SK-N-SH (cell line): ENCODE results near the gene CRB3. TPM values are rescaled to one million over a fixed set of nuclear protein-coding genes. Genes with fewer than 3 reads are reported as not detected.

Source experiments
- CTCF ChIA-PET: fragments of 300-600, 350-600 bp; formaldehyde crosslinking; extraction: SDS; loops from one replicate; lab custom pipeline; 2021; lab: Yijun Ruan, JAX
- POLR2A ChIA-PET: fragments of 350-600 bp; sonication (Branson Sonifier 250); formaldehyde crosslinking; extraction: SDS; loops from one replicate; lab custom pipeline; 2020; ENCODE audit warnings: antibody characterized with exemption, inconsistent platforms; lab: Yijun Ruan, JAX
- DNase-seq: peaks from one replicate; pipeline ENCODE4 v3.0.0; 2012
- H2AFZ ChIP-seq: fragments of 200-600 bp; sonication (generic); 2 replicates; pipeline ENCODE4 v1.8.1; 2016; ENCODE audit warnings: antibody characterized with exemption, mild to moderate bottlenecking, low read depth
- H3F3A ChIP-seq: fragments of 200-600 bp; sonication (generic); replicated peaks from 2 replicates; pipeline ENCODE3; 2016; ENCODE audit warnings: antibody characterized with exemption, mild to moderate bottlenecking; ENCODE audit not compliant: insufficient read depth
- H3K27ac ChIP-seq, 2 experiments: fragments of 200-500 bp in 1 of 2; fragments of 200-600 bp in 1 of 2; sonication (Bioruptor generic) in 1 of 2; sonication (generic), shearing (Covaris generic) in 1 of 2; 2 replicates each; pipeline versions ENCODE4 v1.5.1 to v1.6.1; 2014 to 2016; ENCODE audit warnings: low read depth in 2 of 2, inconsistent platforms in 1 of 2, low read length in 1 of 2, mild to moderate bottlenecking in 1 of 2, mixed read lengths in 1 of 2
- H3K27me3 ChIP-seq: fragments of 200-600 bp; sonication (generic), shearing (Covaris generic); 2 replicates; pipeline ENCODE4 v1.6.1; 2016; ENCODE audit warnings: mixed run types; ENCODE audit not compliant: insufficient read depth
- H3K36me3 ChIP-seq, 2 experiments: fragments of 200-500 bp in 1 of 2; fragments of 200-600 bp in 1 of 2; sonication (Bioruptor generic) in 1 of 2; sonication (generic) in 1 of 2; replicated peaks in 1 of 2; 2 replicates each; pipeline versions ENCODE3 to v1.5.1; 2014 to 2016; ENCODE audit warnings: low read length in 1 of 2, mild to moderate bottlenecking in 1 of 2; ENCODE audit not compliant: insufficient read depth in 2 of 2, control insufficient read depth in 1 of 2
- H3K4me1 ChIP-seq, 2 experiments: fragments of 200-500 bp in 1 of 2; fragments of 200-600 bp in 1 of 2; sonication (Bioruptor generic) in 1 of 2; sonication (generic), shearing (Covaris generic) in 1 of 2; 2 replicates each; pipeline versions ENCODE4 v1.5.1 to v1.6.1; 2014 to 2016; ENCODE audit warnings: low read depth in 1 of 2, low read length in 1 of 2, mixed run types in 1 of 2; ENCODE audit not compliant: insufficient read depth in 2 of 2, control insufficient read depth in 1 of 2
- H3K4me2 ChIP-seq: fragments of 200-600 bp; sonication (generic), shearing (Covaris generic); 2 replicates; pipeline ENCODE4 v1.6.1; 2017; ENCODE audit warnings: mixed run types
- H3K4me3 ChIP-seq, 2 experiments: fragments of 200-500 bp in 1 of 2; fragments of 200-600 bp in 1 of 2; sonication (Bioruptor generic) in 1 of 2; sonication (generic), shearing (Covaris generic) in 1 of 2; 2 replicates each; pipeline versions ENCODE4 v1.5.1 to v1.8.1; 2014 to 2016; ENCODE audit warnings: low read depth in 2 of 2, inconsistent platforms in 1 of 2, low read length in 1 of 2, mild to moderate bottlenecking in 1 of 2, mixed read lengths in 1 of 2, moderate library complexity in 1 of 2
- H3K79me2 ChIP-seq: fragments of 200-600 bp; sonication (generic); 2 replicates; pipeline ENCODE4 v1.8.1; 2017; ENCODE audit warnings: mild to moderate bottlenecking; ENCODE audit not compliant: insufficient read depth
- H3K9ac ChIP-seq: fragments of 200-600 bp; sonication (generic); 2 replicates; pipeline ENCODE4 v1.6.1; 2017; ENCODE audit warnings: mixed run types
- H3K9me2 ChIP-seq: fragments of 200-600 bp; sonication (generic); 2 replicates; pipeline ENCODE4 v1.6.1; 2017; ENCODE audit warnings: mixed run types
- H3K9me3 ChIP-seq: fragments of 200-600 bp; sonication (generic); 2 replicates; pipeline ENCODE4 v1.6.1; 2017; ENCODE audit warnings: mixed run types, mild to moderate bottlenecking, moderate library complexity
- H4K20me1 ChIP-seq: fragments of 200-600 bp; sonication (generic); 2 replicates; pipeline ENCODE4 v1.6.1; 2017; ENCODE audit warnings: mild to moderate bottlenecking, mixed run types; ENCODE audit not compliant: insufficient read depth
- CHD2 ChIP-seq: fragments of 150-350 bp; IDR thresholded peaks from 2 replicates; pipeline ENCODE4 v1.6.1; 2018; ENCODE audit warnings: low read length; ENCODE audit not compliant: partially characterized antibody
- ELF1 ChIP-seq: IDR thresholded peaks from 2 replicates; pipeline ENCODE4 v1.4.0; 2012
- EP300 ChIP-seq, 2 experiments: IDR thresholded peaks; 2 replicates each; pipeline versions ENCODE4 v1.4.0 to v1.6.1; 2012; ENCODE audit warnings: borderline replicate concordance in 1 of 2, low read depth in 1 of 2, low read length in 1 of 2
- EZH2phosphoT487 ChIP-seq: fragments of 200-600 bp; sonication (generic); IDR thresholded peaks from 2 replicates; pipeline ENCODE4 v1.6.1; 2017; ENCODE audit warnings: low read depth, mixed run types, mild to moderate bottlenecking, antibody characterized with exemption, moderate library complexity, borderline replicate concordance
- FOXJ3 ChIP-seq: sonication (generic); formaldehyde crosslinking; IDR thresholded peaks from 2 replicates; pipeline ENCODE4 v1.5.1; 2020; ENCODE audit warnings: mild to moderate bottlenecking, missing genetic modification reagents
- GABPA ChIP-seq: IDR thresholded peaks from 2 replicates; pipeline ENCODE4 v1.4.0; 2012; ENCODE audit warnings: low read depth, mild to moderate bottlenecking
- MEF2A ChIP-seq: IDR thresholded peaks from 2 replicates; pipeline ENCODE4 v1.4.0; 2012; ENCODE audit warnings: low read depth, borderline replicate concordance
- MXI1 ChIP-seq: IDR thresholded peaks from 2 replicates; pipeline ENCODE4 v1.6.1; 2012; ENCODE audit warnings: mild to moderate bottlenecking, low read depth, low read length, improper control_type of control experiment
- NFIC ChIP-seq: IDR thresholded peaks from 2 replicates; pipeline ENCODE4 v1.4.0; 2012; ENCODE audit warnings: borderline replicate concordance
- RXRA ChIP-seq: IDR thresholded peaks from 2 replicates; pipeline ENCODE4 v1.4.0; 2012; ENCODE audit warnings: low read depth, mild to moderate bottlenecking, borderline replicate concordance
- SIN3A ChIP-seq: IDR thresholded peaks from 2 replicates; pipeline ENCODE4 v1.6.1; 2012; ENCODE audit warnings: low read depth, mild to moderate bottlenecking, low read length, moderate library complexity, borderline replicate concordance
- TCF12 ChIP-seq: IDR thresholded peaks from 2 replicates; pipeline ENCODE4 v1.4.0; 2012
- USF2 ChIP-seq: fragments of 150-350 bp; IDR thresholded peaks from 2 replicates; pipeline ENCODE4 v1.6.1; 2017; ENCODE audit warnings: antibody characterized with exemption, low read length, low read depth, borderline replicate concordance
- ZBTB33 ChIP-seq: IDR thresholded peaks from 2 replicates; pipeline ENCODE4 v1.4.0; 2012; ENCODE audit warnings: low read depth, borderline replicate concordance
- WGBS: methylation state at CpG from one replicate; pipeline ENCODE4 v1.1.6; 2017; ENCODE audit warnings: low lambda C conversion rate; 5-methylcytosine and 5-hydroxymethylcytosine counted together
- polyA plus RNA-seq, 3 experiments: library from polyadenylated mRNA; depleted of rRNA; stranded (reverse); fragments of >200 nt; gene quantifications; 2 replicates each; pipeline ENCODE4 v1.2.3, GENCODE V29; 2012
- TF ChIP-seq, protein P1 (sequence below): IDR thresholded peaks from 2 replicates; pipeline ENCODE4 v1.4.0; 2012; ENCODE audit warnings: low read depth
- TF ChIP-seq, protein P2 (sequence below): IDR thresholded peaks from 2 replicates; pipeline ENCODE4 v1.4.0; 2012; ENCODE audit warnings: low read depth, borderline replicate concordance
- TF ChIP-seq, protein P3 (sequence below): IDR thresholded peaks from 2 replicates; pipeline ENCODE4 v1.6.1; 2012; ENCODE audit warnings: mild to moderate bottlenecking, low read depth, low read length, moderate library complexity
- TF ChIP-seq, protein P4 (sequence below): IDR thresholded peaks from 2 replicates; pipeline ENCODE4; 2012

CRB3 gene
- polyA plus RNA-seq, 1 of the 3 experiments (the other 2 are of a cell fraction), result not detected

DNA sequence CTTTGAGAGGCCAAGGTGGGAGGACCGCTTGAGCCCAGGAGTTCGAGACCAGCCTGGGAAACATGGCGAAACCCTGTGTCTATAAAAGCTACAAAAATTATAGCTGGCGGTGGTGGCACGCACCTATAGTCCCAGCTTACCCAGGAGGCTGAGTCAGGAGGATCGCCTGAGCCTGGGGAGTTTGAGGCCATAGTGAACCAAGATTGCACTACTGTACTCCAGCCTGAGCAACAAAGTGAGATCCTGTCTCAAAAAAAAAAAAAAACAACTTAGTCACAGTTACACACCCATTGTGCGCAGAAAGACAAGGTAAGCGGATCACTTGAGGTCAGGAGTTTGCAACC, 18.2 kb downstream of the CRB3 start:
- no peaks in the 10 kb centered on the region; the same call in 1 of the 2 replicates for H3K27me3 ChIP-seq
- TF ChIP-seq, protein P1, sequence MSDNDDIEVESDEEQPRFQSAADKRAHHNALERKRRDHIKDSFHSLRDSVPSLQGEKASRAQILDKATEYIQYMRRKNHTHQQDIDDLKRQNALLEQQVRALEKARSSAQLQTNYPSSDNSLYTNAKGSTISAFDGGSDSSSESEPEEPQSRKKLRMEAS, result no peak
- TF ChIP-seq EP300 (IDR thresholded peaks at IDR 0.05; ENCODE audit: borderline replicate concordance in 1 of 2, low read depth in 1 of 2, low read length in 1 of 2) (no peak), USF2 (no peak), SIN3A (no peak), NFIC (no peak), MXI1 (no peak), MEF2A (no peak), EZH2phosphoT487 (no peak), CHD2 (no peak), FOXJ3 (no peak), RXRA (no peak), GABPA (no peak), TCF12 (no peak), ZBTB33 (no peak), ELF1 (no peak)
- TF ChIP-seq, protein P2, sequence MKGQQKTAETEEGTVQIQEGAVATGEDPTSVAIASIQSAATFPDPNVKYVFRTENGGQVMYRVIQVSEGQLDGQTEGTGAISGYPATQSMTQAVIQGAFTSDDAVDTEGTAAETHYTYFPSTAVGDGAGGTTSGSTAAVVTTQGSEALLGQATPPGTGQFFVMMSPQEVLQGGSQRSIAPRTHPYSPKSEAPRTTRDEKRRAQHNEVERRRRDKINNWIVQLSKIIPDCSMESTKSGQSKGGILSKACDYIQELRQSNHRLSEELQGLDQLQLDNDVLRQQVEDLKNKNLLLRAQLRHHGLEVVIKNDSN, result no peak
- TF ChIP-seq, protein P3, sequence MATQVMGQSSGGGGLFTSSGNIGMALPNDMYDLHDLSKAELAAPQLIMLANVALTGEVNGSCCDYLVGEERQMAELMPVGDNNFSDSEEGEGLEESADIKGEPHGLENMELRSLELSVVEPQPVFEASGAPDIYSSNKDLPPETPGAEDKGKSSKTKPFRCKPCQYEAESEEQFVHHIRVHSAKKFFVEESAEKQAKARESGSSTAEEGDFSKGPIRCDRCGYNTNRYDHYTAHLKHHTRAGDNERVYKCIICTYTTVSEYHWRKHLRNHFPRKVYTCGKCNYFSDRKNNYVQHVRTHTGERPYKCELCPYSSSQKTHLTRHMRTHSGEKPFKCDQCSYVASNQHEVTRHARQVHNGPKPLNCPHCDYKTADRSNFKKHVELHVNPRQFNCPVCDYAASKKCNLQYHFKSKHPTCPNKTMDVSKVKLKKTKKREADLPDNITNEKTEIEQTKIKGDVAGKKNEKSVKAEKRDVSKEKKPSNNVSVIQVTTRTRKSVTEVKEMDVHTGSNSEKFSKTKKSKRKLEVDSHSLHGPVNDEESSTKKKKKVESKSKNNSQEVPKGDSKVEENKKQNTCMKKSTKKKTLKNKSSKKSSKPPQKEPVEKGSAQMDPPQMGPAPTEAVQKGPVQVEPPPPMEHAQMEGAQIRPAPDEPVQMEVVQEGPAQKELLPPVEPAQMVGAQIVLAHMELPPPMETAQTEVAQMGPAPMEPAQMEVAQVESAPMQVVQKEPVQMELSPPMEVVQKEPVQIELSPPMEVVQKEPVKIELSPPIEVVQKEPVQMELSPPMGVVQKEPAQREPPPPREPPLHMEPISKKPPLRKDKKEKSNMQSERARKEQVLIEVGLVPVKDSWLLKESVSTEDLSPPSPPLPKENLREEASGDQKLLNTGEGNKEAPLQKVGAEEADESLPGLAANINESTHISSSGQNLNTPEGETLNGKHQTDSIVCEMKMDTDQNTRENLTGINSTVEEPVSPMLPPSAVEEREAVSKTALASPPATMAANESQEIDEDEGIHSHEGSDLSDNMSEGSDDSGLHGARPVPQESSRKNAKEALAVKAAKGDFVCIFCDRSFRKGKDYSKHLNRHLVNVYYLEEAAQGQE, result no peak
- TF ChIP-seq, protein P4, sequence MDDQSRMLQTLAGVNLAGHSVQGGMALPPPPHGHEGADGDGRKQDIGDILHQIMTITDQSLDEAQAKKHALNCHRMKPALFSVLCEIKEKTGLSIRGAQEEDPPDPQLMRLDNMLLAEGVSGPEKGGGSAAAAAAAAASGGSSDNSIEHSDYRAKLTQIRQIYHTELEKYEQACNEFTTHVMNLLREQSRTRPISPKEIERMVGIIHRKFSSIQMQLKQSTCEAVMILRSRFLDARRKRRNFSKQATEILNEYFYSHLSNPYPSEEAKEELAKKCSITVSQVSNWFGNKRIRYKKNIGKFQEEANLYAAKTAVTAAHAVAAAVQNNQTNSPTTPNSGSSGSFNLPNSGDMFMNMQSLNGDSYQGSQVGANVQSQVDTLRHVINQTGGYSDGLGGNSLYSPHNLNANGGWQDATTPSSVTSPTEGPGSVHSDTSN, result no peak
- no peaks in the 10 kb centered on the region for H3F3A ChIP-seq
- H3K4me1 ChIP-seq, result no peaks in the 10 kb centered on the region
- H3K4me3 ChIP-seq, result no peak overlapping the region
- 87% methylated on average over 7 of the region's 8 CpGs for WGBS
- no peaks in the 10 kb centered on the region for H3K36me3 ChIP-seq
- H3K27ac ChIP-seq, result no peak overlapping the region
- no peaks in the 10 kb centered on the region for H4K20me1 ChIP-seq
- no peaks in the 10 kb centered on the region for H3K9me3 ChIP-seq
- H3K9me2 ChIP-seq, result no peaks in the 10 kb centered on the region
- no peak overlapping the region for H3K9ac ChIP-seq
- ChIA-PET CTCF (interaction anchor here (1.4 to 1.8 kb wide), 3 partner anchors 9 to 44 kb away, joined by 3 to 14 read pairs (median 3); no protein-coding TSS in a partner anchor), POLR2A (no interaction called here)
- H3K4me2 ChIP-seq, result no peak overlapping the region
- no peak overlapping the region for H2AFZ ChIP-seq
- H3K79me2 ChIP-seq, result no peaks in the 10 kb centered on the region
- no peak for DNase-seq
